Measurements from ENCODE around the gene LAMTOR4. TPM values are rescaled to one million over a fixed set of nuclear protein-coding genes. Genes with fewer than 3 reads are reported as not detected.

The LAMTOR4 gene
- total and polyA plus RNA-seq, 2 donors (not counting 1 experiment from before 2014, with no cell fraction given): 214 to 448 TPM

GRCh38 chr7:100130608-100131453 is 17.9 kb upstream of the LAMTOR4 start:
- POLR2A ChIA-PET: interaction anchor here (0.9 kb wide), 2 partner anchors 29 to 47 kb away, joined by 3 to 6 read pairs; partner anchors contain the start of genes GPC2 and STAG3
- no peak overlapping the region for H3K27ac ChIP-seq (ENCODE audit: low read length in 2 of 2)
- intact Hi-C loops (cut with micrococcal nuclease): loop anchor here (2.0 kb wide), 2 partner anchors 140 to 218 kb away; no protein-coding TSS in a partner anchor
- TF ChIP-seq EZH2 (IDR thresholded peaks at IDR 0.05; ENCODE audit: borderline replicate concordance, insufficient read depth, low read depth, low read length, poor library complexity, severe bottlenecking) (no peak), CTCF (IDR thresholded peaks at IDR 0.05) (peak; percentile 98)
- Mint-ChIP-seq H3K4me1 (peaks cover 23% of the 10 kb centered on the region), H3K27ac (no peak overlapping the region), H3K4me3 (no peak overlapping the region), H3K27me3 (no peaks in the 10 kb centered on the region), H3K9me3 (ENCODE audit: insufficient read depth) (no peaks in the 10 kb centered on the region)
- H4K20me1 ChIP-seq (ENCODE audit: control insufficient read depth, insufficient read depth, low read length, poor library complexity, severe bottlenecking): no peaks in the 10 kb centered on the region
- peaks cover 15 to 27% of the 10 kb centered on the region in 2 donors for H3K4me1 ChIP-seq (ENCODE audit: control insufficient read depth in 2 of 2, insufficient read depth in 2 of 2, low read length in 2 of 2)
- CTCF ChIA-PET: interaction anchor here (0.6 to 6.6 kb wide), 33 partner anchors 8 to 604 kb away, joined by 3 to 52 read pairs (median 4); partner anchors contain the start of genes AP4M1, GPC2, LAMTOR4 and MCM7
- no peaks in the 10 kb centered on the region for H3K36me3 ChIP-seq (replicated peaks in 1 of 2; ENCODE audit: control extremely low read depth in 1 of 2, control insufficient read depth in 1 of 2, extremely low read depth in 1 of 2, insufficient read depth in 2 of 2, low read length in 1 of 2)
- ATAC-seq (ENCODE audit: low read depth): peak; percentile 19
- no peaks in the 10 kb centered on the region for H3K27me3 ChIP-seq (replicated peaks in 1 of 4; ENCODE audit: control extremely low read depth in 1 of 4, control insufficient read depth in 3 of 4, insufficient read depth in 4 of 4, low read length in 3 of 4)
- 16% methylated on average over 24 of the region's 24 CpGs for WGBS (ENCODE audit: insufficient coverage)
- no peak overlapping the region for H3K4me3 ChIP-seq (ENCODE audit: control extremely low read depth in 1 of 5, extremely low read depth in 1 of 5, insufficient read depth in 1 of 5, low read depth in 2 of 5, low read length in 4 of 5)
- H3K79me2 ChIP-seq (ENCODE audit: control insufficient read depth, insufficient read depth, low read length): peaks cover 5% of the 10 kb centered on the region
- DNase-seq: peak; percentile 85
- no peaks in the 10 kb centered on the region for H3K9me3 ChIP-seq (ENCODE audit: control extremely low read depth in 1 of 3, control insufficient read depth in 2 of 3, insufficient read depth in 1 of 3, low read length in 2 of 3)
- H3K9ac ChIP-seq (ENCODE audit: low read length): no peak overlapping the region
- H3K4me2 ChIP-seq (replicated peaks; ENCODE audit: low read depth, low read length, poor library complexity, severe bottlenecking): peak overlapping the region; percentile 56
- peak overlapping the region; percentile 57 for H2AFZ ChIP-seq (ENCODE audit: insufficient read depth, low read depth, low read length, poor library complexity, severe bottlenecking)
